HG02763 (cell line): ENCODE measurements around the gene WDR82.

Experiments
- ATAC-seq: cut with Tn5 transposase; IDR thresholded peaks from one replicate; pipeline ENCODE4 v1.9.1; 2021; ENCODE audit warnings: mild to moderate bottlenecking, moderate library complexity; ENCODE audit not compliant: unreplicated experiment

WDR82 gene

GRCh38 chr3:52257911-52258310, 20.5 kb downstream of the WDR82 start:
- ATAC-seq = no peak

DNA sequence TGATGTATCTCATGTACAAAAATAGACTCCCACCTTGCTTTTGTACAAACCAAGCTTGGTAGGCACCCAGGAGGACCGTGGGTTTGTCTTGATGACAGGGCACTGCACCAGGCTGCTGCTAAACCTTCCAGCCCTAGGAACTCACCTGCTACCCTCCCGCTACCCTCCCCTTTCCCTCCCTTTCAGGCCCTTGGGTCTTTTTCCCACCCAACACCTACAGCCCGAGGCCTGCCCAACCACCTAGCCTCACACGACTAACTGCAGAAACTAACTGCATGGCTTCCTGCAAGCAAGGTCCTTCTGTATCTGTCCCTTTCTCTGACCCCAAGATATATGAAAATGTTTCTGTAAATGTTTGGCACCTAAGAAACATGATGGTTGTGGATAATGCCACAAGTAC, 21.8 kb downstream of the WDR82 start:
- no peak for ATAC-seq

- no peak for ATAC-seq
Measured at GRCh38 chr3:52256159-52256558, 22.3 kb downstream of the WDR82 start.

DNA sequence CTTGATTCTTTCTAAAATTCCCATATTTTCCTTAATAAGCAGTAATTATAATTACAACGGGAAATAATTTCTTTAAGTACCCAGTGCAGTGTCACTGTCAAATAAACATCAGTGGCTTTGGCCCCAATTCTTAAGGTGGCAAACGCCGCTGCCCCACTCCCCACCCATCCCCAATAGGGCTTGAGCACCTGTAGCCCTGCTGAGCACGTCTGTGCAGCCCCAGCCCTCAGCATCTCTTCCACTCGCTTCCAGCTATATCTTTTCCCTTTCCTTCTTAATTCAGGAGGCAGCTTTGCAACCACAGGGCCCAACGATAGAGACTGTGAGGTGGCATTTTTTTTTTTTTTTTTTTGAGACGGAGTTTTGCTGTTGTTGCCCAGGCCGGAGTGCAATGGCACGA, 23.8 kb downstream of the WDR82 start:
- no peak for ATAC-seq

DNA sequence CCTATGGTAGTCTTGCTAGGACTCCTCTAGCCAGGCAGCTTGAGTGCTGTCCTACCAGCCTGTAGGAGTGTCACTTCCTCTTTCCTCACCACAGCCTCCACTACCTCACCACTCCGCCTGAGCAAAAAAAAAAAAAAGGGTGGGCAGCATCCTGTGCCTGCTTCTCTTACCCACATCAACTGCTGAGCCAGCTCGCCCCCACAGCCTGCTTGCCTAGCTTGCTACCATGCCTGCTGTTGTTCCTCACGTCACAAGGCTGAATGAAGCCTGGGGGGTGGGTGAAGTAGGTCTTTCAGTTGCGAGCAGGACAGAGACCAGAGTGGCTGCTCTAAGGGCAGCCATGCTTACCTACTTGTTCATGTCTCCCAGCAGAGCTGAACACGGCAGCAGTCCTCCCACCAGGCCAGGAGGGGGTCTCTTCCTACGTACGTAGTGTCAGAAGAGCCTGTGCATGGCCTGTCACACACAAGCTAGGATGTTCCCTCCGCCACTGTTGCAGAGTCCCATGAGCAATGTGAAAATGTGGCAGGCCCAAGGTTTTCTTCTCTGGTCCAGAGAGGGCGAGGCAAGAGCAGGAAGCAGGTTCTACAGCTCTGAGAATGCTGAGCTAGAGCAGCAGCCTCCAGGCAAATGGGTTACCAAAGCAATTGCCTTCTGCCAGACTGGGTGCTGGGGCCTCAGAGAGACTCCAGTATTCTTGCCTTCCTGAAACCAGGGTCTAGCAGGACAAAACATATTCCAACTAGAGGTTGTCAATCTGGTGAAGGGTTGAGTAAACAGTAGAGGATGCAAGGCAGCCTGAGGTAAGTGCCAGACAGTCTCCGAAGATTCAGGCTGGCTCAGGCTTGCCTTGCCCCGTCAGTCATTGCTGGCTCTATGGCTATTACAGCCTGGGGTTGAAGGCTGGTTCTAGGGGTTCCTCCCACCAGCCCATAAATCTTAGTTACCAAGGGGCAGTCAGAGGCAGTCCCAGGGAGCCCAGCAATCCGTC, 24.8 kb downstream of the WDR82 start:
- ATAC-seq = peak; percentile 87

DNA sequence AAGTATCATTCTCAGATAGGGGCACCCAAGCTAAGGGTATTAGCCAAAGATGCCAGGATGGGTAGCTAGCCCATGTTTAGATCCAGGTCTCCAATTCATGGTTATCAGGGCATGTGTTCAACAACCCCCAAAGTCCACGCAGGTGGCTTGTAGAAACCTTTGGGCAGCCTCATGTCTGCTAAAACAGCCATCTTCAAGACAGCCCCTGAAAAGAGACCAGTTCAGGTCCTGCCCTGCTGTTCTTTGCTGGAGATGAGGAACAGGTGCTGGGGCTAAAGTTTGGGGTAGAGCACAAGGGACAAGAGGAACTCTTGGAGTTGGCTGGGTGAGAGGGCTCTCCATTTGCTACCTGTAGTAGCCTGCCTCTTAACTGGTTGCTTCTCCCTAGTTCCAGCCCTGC, 28.3 kb downstream of the WDR82 start:
- no peak for ATAC-seq

DNA sequence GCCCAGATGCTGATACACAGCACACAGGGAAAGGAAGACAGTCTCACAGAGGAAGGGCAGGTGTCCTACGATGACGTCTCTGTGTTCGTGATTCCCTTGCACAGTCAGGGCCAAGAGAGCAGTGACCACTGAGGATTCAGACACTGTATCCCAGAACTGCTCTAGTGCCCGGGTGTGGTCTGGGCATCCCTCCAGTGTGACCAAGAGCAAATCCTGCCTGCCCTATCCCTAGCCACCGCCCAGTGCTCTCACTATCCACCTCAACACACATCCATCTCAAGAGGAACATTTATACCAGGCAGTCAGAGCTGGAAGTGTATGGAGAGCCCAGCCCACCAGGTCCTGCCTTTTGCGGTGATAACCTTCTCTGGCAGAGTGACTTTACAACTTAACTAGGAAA, 28.8 kb downstream of the WDR82 start:
- ATAC-seq = no peak

DNA sequence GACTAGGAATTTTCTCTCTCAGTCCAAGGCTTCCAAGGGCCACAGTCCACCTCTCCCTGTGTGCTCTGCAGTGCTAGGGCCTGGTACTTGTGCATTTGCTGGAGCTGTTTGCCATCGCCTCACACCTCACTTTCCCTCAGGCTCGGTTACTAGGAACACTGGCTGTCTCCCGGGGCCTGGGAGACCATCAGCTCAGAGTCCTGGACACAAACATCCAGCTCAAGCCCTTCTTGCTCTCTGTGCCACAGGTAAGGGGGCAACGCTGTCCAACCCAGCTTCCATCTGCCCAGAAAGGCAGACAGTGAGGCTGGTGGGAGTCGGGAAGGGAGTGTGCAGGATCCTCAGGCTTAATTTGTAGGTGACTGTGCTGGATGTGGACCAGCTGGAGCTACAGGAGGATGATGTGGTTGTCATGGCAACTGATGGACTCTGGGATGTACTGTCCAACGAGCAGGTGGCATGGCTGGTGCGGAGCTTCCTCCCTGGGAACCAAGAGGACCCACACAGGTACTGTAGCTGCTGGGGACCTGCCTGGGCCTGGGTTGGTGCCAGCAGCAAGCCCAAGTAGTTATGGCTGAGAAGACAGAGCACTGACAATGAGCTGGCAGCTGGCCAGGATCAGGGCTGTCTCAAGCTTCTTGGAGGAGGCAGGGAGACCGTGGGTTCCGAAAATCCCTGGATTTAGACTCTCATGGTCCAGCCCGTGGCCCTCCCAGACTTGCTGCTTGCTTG, 29.5 kb downstream of the WDR82 start:
- ATAC-seq = no peak

DNA sequence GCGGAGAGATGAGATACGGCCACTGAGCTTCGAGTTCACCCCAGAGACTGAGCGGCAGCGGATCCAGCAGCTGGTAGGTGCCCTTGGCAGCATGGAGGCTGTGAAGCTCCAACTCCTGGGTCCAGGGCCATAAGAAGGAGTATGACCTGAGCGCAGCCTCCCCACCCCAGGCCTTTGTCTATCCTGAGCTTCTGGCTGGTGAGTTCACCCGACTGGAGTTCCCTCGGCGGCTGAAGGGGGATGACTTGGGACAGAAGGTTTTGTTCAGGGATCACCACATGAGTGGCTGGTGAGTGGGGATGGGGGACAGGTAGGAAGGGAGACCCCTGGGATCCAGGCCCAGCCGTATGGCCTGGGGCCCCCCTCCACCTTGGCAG, 30.3 kb downstream of the WDR82 start:
- no peak for ATAC-seq

GRCh38 chr3:52247409-52248164, 30.9 kb downstream of the WDR82 start:
- ATAC-seq = no peak

- no peak for ATAC-seq
Measured at GRCh38 chr3:52246728-52247408, 31.6 kb downstream of the WDR82 start.

GRCh38 chr3:52246264-52246620, 32.2 kb downstream of the WDR82 start:
- no peak for ATAC-seq

- peak; percentile 35 for ATAC-seq
Measured at GRCh38 chr3:52245322-52246263, 32.9 kb downstream of the WDR82 start, which contains the start of gene PPM1M. Gene PPM1M (plus strand): TSS chr3:52245759. CDS start chr3:52245825, 66 bp downstream.

GRCh38 chr3:52243791-52244628, 34.4 kb downstream of the WDR82 start:
- no peak for ATAC-seq

- no peak for ATAC-seq
Measured at GRCh38 chr3:52242039-52242438, 36.4 kb downstream of the WDR82 start.

GRCh38 chr3:52240886-52241370, 37.5 kb downstream of the WDR82 start:
- ATAC-seq = no peak

GRCh38 chr3:52240059-52240885, 38.2 kb downstream of the WDR82 start:
- no peak for ATAC-seq
